C4-2B (cell line): ENCODE data around the gene TMEM220.

ENCODE experiments used
- H3K27ac ChIP-seq: fragments of 450-650 bp; 2 replicates; pipeline ENCODE4 v1.5.1; 2017
- ZFX ChIP-seq: fragments of 450-650 bp; IDR thresholded peaks from 2 replicates; pipeline ENCODE4 v1.6.1; 2017
- TF ChIP-seq, protein P1 (sequence below): fragments of 450-650 bp; conservative IDR thresholded peaks from 2 replicates; pipeline ENCODE4 v1.5.1; 2017; ENCODE audit warnings: mild to moderate bottlenecking

Gene TMEM220

DNA sequence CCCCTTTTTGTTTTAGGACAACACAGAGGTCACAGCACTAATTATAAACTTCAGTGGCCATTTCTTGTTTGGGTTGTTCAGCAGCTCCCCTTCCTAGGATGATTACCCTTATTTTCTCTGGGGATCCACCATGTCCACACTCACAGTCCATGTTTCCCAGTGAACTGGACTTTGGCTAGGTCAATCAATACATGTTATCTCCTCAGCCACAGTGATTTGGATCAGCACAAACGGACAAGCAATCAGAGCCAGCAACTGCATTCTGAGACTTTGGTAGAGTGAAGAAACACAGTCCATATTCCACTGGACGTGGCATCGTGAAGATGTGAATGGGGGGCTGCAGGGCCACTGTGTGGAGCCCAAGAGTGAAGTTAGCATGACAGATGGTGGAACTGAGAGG is 4.6 kb downstream of the TMEM220 start:
- TF ChIP-seq, protein P1, sequence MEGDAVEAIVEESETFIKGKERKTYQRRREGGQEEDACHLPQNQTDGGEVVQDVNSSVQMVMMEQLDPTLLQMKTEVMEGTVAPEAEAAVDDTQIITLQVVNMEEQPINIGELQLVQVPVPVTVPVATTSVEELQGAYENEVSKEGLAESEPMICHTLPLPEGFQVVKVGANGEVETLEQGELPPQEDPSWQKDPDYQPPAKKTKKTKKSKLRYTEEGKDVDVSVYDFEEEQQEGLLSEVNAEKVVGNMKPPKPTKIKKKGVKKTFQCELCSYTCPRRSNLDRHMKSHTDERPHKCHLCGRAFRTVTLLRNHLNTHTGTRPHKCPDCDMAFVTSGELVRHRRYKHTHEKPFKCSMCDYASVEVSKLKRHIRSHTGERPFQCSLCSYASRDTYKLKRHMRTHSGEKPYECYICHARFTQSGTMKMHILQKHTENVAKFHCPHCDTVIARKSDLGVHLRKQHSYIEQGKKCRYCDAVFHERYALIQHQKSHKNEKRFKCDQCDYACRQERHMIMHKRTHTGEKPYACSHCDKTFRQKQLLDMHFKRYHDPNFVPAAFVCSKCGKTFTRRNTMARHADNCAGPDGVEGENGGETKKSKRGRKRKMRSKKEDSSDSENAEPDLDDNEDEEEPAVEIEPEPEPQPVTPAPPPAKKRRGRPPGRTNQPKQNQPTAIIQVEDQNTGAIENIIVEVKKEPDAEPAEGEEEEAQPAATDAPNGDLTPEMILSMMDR: no peak
- TF ChIP-seq ZFX: no peak

DNA sequence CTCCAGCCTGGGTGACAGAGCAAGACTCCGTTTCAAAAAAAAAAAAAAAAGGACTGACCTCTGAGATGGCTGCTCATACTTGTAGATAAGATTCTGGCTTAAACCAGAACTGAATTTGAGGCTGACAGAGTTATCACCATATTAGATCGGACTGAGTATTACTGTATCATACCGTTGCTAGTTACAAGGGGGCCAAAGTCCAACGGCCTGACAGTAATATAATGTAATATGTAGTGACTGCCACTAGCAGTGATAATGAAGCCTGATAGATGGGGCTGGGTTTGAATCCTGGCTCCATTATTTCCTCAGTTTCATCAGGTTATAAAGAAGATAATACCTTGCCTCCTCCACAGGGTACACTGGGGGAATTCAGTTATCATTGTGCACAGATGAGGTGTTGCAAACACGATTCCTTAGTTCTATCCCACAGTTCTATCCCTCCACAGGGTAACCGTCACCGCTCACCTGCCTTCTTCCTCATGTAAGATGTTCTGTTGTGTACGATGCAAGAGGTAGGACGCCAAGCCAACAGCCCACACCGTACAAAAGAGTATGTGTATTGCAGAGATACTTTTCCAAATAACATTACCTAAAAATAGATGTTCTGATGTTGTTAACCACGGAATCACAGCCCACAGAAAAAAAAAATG is 5.2 kb downstream of the TMEM220 start:
- H3K27ac ChIP-seq: no peak overlapping the region
- TF ChIP-seq, protein P1: no peak
- no peak for TF ChIP-seq ZFX

More for the DNA sequence above, 4.6 kb downstream of the TMEM220 start:
- H3K27ac ChIP-seq: no peak overlapping the region

GRCh38 chr17:10718547-10718946 is 11.3 kb downstream of the TMEM220 start:
- no peak overlapping the region for H3K27ac ChIP-seq
- TF ChIP-seq, protein P1: no peak
- no peak for TF ChIP-seq ZFX

DNA sequence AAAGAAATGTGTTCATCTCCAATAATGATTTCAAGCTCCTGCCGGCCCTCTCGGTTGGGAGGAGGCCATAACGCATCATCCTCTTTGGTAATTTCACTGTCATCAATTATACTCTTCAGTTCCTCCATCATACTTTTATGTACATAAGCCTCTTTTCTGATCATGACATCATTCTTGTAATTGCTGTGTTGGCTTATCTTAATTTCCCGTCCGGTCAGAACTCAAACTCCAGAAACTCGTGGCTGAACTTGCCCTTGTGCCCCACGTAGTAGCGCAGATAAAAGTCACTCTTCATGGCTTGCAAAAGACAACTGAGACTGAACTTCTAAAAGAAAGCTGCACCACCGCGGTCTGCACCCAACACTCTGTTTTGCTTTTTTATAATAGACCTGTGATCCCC is 13.6 kb downstream of the TMEM220 start:
- H3K27ac ChIP-seq: no peak overlapping the region
- TF ChIP-seq, protein P1: no peak
- no peak for TF ChIP-seq ZFX

- no peak overlapping the region for H3K27ac ChIP-seq
- TF ChIP-seq, protein P1: no peak
- no peak for TF ChIP-seq ZFX
Measured at GRCh38 chr17:10713318-10713717, 16.5 kb downstream of the TMEM220 start.

- H3K27ac ChIP-seq: no peak overlapping the region
- TF ChIP-seq, protein P1: no peak
- no peak for TF ChIP-seq ZFX
Measured at GRCh38 chr17:10705727-10706126, 24.1 kb downstream of the TMEM220 start.

DNA sequence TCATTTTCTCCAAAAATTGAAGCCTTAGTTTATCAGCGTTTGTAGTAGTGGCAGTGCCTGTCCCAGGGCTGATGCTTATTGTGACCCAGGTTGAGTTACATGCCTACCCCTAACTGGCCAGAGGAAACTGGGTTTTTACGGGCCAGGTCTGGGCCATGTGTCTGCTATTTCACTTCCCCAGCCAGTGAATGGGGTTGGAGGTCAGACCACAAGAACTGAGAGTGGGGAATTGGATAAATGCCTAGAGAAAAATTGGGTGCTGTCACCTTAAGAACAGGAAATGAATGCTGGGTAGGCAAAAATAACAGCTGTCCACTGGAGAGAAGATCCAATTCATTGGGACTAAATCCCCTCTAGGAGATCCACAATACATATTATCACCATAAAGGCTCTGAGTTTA is 27.2 kb downstream of the TMEM220 start:
- TF ChIP-seq, protein P1: no peak
- no peak for TF ChIP-seq ZFX
- no peak overlapping the region for H3K27ac ChIP-seq
